Measurements from ENCODE around the gene OXNAD1.
"Not testable (repeated sequence)": the region's sequence is repeated elsewhere in the genome, so short reads cannot be mapped to it uniquely, and the experiment has no call there.

The OXNAD1 gene

DNA sequence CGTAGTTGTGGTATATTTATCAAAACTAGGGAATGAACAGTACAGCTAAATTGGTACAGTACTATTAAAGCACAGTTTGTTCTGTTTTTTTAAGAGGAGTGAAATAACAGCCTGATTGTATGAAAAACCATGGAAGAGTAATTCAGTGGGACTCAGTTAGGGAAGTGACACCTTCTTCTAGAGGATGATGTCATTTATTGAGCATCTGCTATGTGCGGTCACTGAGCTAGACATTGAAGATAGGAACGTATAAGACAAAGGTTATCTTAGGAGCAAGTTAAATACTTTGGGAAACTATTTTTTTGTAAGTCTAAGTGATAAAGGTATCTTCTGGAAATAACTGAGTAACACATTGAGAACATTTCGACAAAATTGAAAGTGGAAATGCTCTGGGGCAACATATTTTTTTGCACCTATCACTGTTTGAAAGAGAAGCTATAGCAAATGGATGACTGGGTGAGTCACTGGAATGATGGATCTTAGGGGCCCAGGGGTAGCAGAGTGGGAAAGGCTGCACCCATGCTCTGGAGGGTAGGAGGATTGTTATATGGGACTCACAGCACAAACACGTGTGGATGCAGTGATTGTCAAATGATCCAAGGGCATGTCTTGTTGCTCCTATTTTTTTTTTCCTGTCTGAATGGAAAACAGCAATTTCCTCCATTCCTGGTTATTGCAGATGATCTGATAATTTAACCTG, 43.0 kb downstream of the OXNAD1 start:
- H3K79me1 ChIP-seq (replicated peaks; ENCODE audit: low read length, poor library complexity, severe bottlenecking): peaks cover 9% of the 10 kb centered on the region

GRCh38 chr3:16308727-16309126, 43.7 kb downstream of the OXNAD1 start:
- H3K36me3 ChIP-seq (ENCODE audit: control insufficient read depth in 1 of 2, insufficient read depth in 2 of 2, low read depth in 1 of 2, low read length in 2 of 2): peaks cover 18 to 44% of the 10 kb centered on the region in 2 experiments
- no peak overlapping the region for H3K23ac ChIP-seq (ENCODE audit: low read length in 2 of 2)
- H2BK5ac ChIP-seq (ENCODE audit: low read depth, low read length, poor library complexity, severe bottlenecking): no peak overlapping the region
- H3K4me1 ChIP-seq (ENCODE audit: control insufficient read depth, insufficient read depth, low read depth, low read length): peaks cover 8% of the 10 kb centered on the region
- no peak overlapping the region for H3K4me3 ChIP-seq (ENCODE audit: insufficient read depth in 1 of 2, low read depth in 1 of 2, low read length in 2 of 2)
- no peak overlapping the region for H3K4ac ChIP-seq (ENCODE audit: low read depth in 1 of 2, low read length in 2 of 2)
- H3K18ac ChIP-seq (ENCODE audit: low read depth in 1 of 2, low read length in 2 of 2): no peak overlapping the region
- H4K8ac ChIP-seq (ENCODE audit: low read length): no peak overlapping the region
- no peak overlapping the region for H2BK12ac ChIP-seq (ENCODE audit: low read length in 2 of 2)
- H3K9ac ChIP-seq (ENCODE audit: low read length): no peak overlapping the region
- H3K9me3 ChIP-seq (ENCODE audit: control insufficient read depth, low read length): no peaks in the 10 kb centered on the region
- H2AK5ac ChIP-seq (ENCODE audit: low read length, severe bottlenecking): no peak overlapping the region
- H2AFZ ChIP-seq (ENCODE audit: low read depth, low read length): no peak overlapping the region
- H2BK15ac ChIP-seq (ENCODE audit: low read depth, poor library complexity, severe bottlenecking): no peak overlapping the region
- H4K91ac ChIP-seq (ENCODE audit: low read length): no peak overlapping the region
- H3K79me1 ChIP-seq (replicated peaks; ENCODE audit: low read length, poor library complexity, severe bottlenecking): peaks cover 9% of the 10 kb centered on the region
- no CpG with 5 or more reads among the region's 1 CpG for WGBS
- no peaks in the 10 kb centered on the region for H3K27me3 ChIP-seq (ENCODE audit: control insufficient read depth in 1 of 2, insufficient read depth in 1 of 2, low read length in 2 of 2)
- H2BK120ac ChIP-seq (ENCODE audit: low read depth, low read length): no peak overlapping the region
- no peak overlapping the region for H3K27ac ChIP-seq (ENCODE audit: low read length, poor library complexity, severe bottlenecking)
- H3K4me2 ChIP-seq (ENCODE audit: low read length, poor library complexity, severe bottlenecking): no peak overlapping the region
- DNase-seq: no peak
- H3K14ac ChIP-seq (ENCODE audit: low read length in 2 of 2): no peak overlapping the region

More for the DNA sequence above, 43.0 kb downstream of the OXNAD1 start:
- no peak overlapping the region for H2AK5ac ChIP-seq (ENCODE audit: low read length, severe bottlenecking)
- H3K27me3 ChIP-seq (ENCODE audit: control insufficient read depth in 1 of 2, insufficient read depth in 1 of 2, low read length in 2 of 2): no peaks in the 10 kb centered on the region
- no peaks in the 10 kb centered on the region for H3K9me3 ChIP-seq (ENCODE audit: control insufficient read depth, low read length)
- peak overlapping the region; percentile 49 for H4K8ac ChIP-seq (ENCODE audit: low read length)
- H2BK5ac ChIP-seq (ENCODE audit: low read depth, low read length, poor library complexity, severe bottlenecking): no peak overlapping the region
- H4K91ac ChIP-seq (ENCODE audit: low read length): no peak overlapping the region
- no peak overlapping the region for H2AFZ ChIP-seq (ENCODE audit: low read depth, low read length)
- H3K14ac ChIP-seq (ENCODE audit: low read length in 2 of 2): peak overlapping the region in 1 of 2 experiments; percentile 64
- no peak overlapping the region for H3K4ac ChIP-seq (ENCODE audit: low read depth in 1 of 2, low read length in 2 of 2)
- peaks cover 15 to 41% of the 10 kb centered on the region in 2 experiments for H3K36me3 ChIP-seq (ENCODE audit: control insufficient read depth in 1 of 2, insufficient read depth in 2 of 2, low read depth in 1 of 2, low read length in 2 of 2)
- no peak overlapping the region for H3K4me3 ChIP-seq (ENCODE audit: insufficient read depth in 1 of 2, low read depth in 1 of 2, low read length in 2 of 2)
- no peak overlapping the region for H2BK120ac ChIP-seq (ENCODE audit: low read depth, low read length)
- H2BK15ac ChIP-seq (ENCODE audit: low read depth, poor library complexity, severe bottlenecking): no peak overlapping the region
- no peak overlapping the region for H3K9ac ChIP-seq (ENCODE audit: low read length)
- no peak overlapping the region for H3K23ac ChIP-seq (ENCODE audit: low read length in 2 of 2)
- H3K4me2 ChIP-seq (ENCODE audit: low read length, poor library complexity, severe bottlenecking): no peak overlapping the region
- peak; percentile 34 for DNase-seq
- H2BK12ac ChIP-seq (ENCODE audit: low read length in 2 of 2): no peak overlapping the region
- H3K27ac ChIP-seq (ENCODE audit: low read length, poor library complexity, severe bottlenecking): peak overlapping the region; percentile 14
- 55% methylated on average over 5 of the region's 5 CpGs for WGBS
- H3K4me1 ChIP-seq (ENCODE audit: control insufficient read depth, insufficient read depth, low read depth, low read length): peaks cover 8% of the 10 kb centered on the region
- no peak overlapping the region for H3K18ac ChIP-seq (ENCODE audit: low read depth in 1 of 2, low read length in 2 of 2)

DNA sequence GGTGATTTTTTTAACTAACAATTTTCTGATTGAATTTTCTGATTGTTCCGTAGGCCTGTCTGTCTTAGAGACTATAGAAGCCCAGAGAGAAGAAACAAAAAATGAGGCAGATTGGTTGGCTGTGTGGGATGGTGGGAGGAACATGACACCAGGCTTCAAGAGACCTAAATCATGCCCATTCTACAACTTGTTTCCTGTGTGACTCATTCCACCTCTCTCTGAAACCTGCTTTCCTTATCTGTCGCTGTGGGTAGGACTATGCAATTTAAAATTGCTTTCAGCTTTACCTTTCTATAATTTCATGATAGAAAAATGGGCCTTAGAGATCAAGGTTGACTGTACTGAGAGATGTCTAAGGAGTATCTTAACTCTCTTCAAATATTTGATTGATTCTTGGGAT, 44.5 kb downstream of the OXNAD1 start:
- H3K4me1 ChIP-seq (ENCODE audit: control insufficient read depth, insufficient read depth, low read depth, low read length): peaks cover 8% of the 10 kb centered on the region
- no peaks in the 10 kb centered on the region for H3K27me3 ChIP-seq (ENCODE audit: control insufficient read depth in 1 of 2, insufficient read depth in 1 of 2, low read length in 2 of 2)
- H2BK120ac ChIP-seq (ENCODE audit: low read depth, low read length): no peak overlapping the region
- no peak overlapping the region for H4K8ac ChIP-seq (ENCODE audit: low read length)
- H3K27ac ChIP-seq (ENCODE audit: low read length, poor library complexity, severe bottlenecking): no peak overlapping the region
- peaks cover 24 to 52% of the 10 kb centered on the region in 2 experiments for H3K36me3 ChIP-seq (ENCODE audit: control insufficient read depth in 1 of 2, insufficient read depth in 2 of 2, low read depth in 1 of 2, low read length in 2 of 2)
- no CpG with 5 or more reads among the region's 2 CpGs for WGBS
- no peak overlapping the region for H2BK15ac ChIP-seq (ENCODE audit: low read depth, poor library complexity, severe bottlenecking)
- no peak overlapping the region for H4K91ac ChIP-seq (ENCODE audit: low read length)
- H2BK5ac ChIP-seq (ENCODE audit: low read depth, low read length, poor library complexity, severe bottlenecking): no peak overlapping the region
- H2BK12ac ChIP-seq (ENCODE audit: low read length in 2 of 2): no peak overlapping the region
- no peak overlapping the region for H3K9ac ChIP-seq (ENCODE audit: low read length)
- no peak overlapping the region for H3K4me2 ChIP-seq (ENCODE audit: low read length, poor library complexity, severe bottlenecking)
- H3K79me1 ChIP-seq (replicated peaks; ENCODE audit: low read length, poor library complexity, severe bottlenecking): peaks cover 13% of the 10 kb centered on the region
- H3K14ac ChIP-seq (ENCODE audit: low read length in 2 of 2): no peak overlapping the region
- peak overlapping the region in 1 of 2 experiments; percentile 53 for H3K4ac ChIP-seq (ENCODE audit: low read depth in 1 of 2, low read length in 2 of 2)
- no peak overlapping the region for H3K23ac ChIP-seq (ENCODE audit: low read length in 2 of 2)
- H3K4me3 ChIP-seq (ENCODE audit: insufficient read depth in 1 of 2, low read depth in 1 of 2, low read length in 2 of 2): no peak overlapping the region
- no peak overlapping the region for H2AK5ac ChIP-seq (ENCODE audit: low read length, severe bottlenecking)
- H2AFZ ChIP-seq (ENCODE audit: low read depth, low read length): no peak overlapping the region
- peak; percentile 67 for DNase-seq
- no peaks in the 10 kb centered on the region for H3K9me3 ChIP-seq (ENCODE audit: control insufficient read depth, low read length)
- no peak overlapping the region for H3K18ac ChIP-seq (ENCODE audit: low read depth in 1 of 2, low read length in 2 of 2)

GRCh38 chr3:16310486-16310885, 45.5 kb downstream of the OXNAD1 start:
- WGBS: 94% methylated on average over 7 of the region's 7 CpGs
- not testable (repeated sequence) for DNase-seq; H2AFZ ChIP-seq (ENCODE audit: low read depth, low read length)

More at GRCh38 chr3:16310486-16310885, 45.5 kb downstream of the OXNAD1 start:
- peaks cover 13% of the 10 kb centered on the region for H3K79me1 ChIP-seq (replicated peaks; ENCODE audit: low read length, poor library complexity, severe bottlenecking)
- H3K9ac ChIP-seq (ENCODE audit: low read length); H3K4ac ChIP-seq (ENCODE audit: low read depth in 1 of 2, low read length in 2 of 2); H3K18ac ChIP-seq (ENCODE audit: low read depth in 1 of 2, low read length in 2 of 2); H3K23ac ChIP-seq (ENCODE audit: low read length in 2 of 2); H2BK12ac ChIP-seq (ENCODE audit: low read length in 2 of 2); H2BK15ac ChIP-seq (ENCODE audit: low read depth, poor library complexity, severe bottlenecking); H2AK5ac ChIP-seq (ENCODE audit: low read length, severe bottlenecking); H4K8ac ChIP-seq (ENCODE audit: low read length); H3K9me3 ChIP-seq (ENCODE audit: control insufficient read depth, low read length); H3K4me1 ChIP-seq (ENCODE audit: control insufficient read depth, insufficient read depth, low read depth, low read length); H3K27ac ChIP-seq (ENCODE audit: low read length, poor library complexity, severe bottlenecking); H2BK120ac ChIP-seq (ENCODE audit: low read depth, low read length); H2BK5ac ChIP-seq (ENCODE audit: low read depth, low read length, poor library complexity, severe bottlenecking); H3K27me3 ChIP-seq (ENCODE audit: control insufficient read depth in 1 of 2, insufficient read depth in 1 of 2, low read length in 2 of 2); H3K14ac ChIP-seq (ENCODE audit: low read length in 2 of 2); H4K91ac ChIP-seq (ENCODE audit: low read length); H3K4me3 ChIP-seq (ENCODE audit: insufficient read depth in 1 of 2, low read depth in 1 of 2, low read length in 2 of 2); H3K4me2 ChIP-seq (ENCODE audit: low read length, poor library complexity, severe bottlenecking): not testable (repeated sequence)
- H3K36me3 ChIP-seq (ENCODE audit: control insufficient read depth in 1 of 2, insufficient read depth in 2 of 2, low read depth in 1 of 2, low read length in 2 of 2): peaks cover 21 to 53% of the 10 kb centered on the region in 2 experiments

Measured in mesenchymal stem cell (in vitro differentiated cells and primary cell).